KOPT-K1 (cell line): ENCODE measurements around the gene PXT1.
"Not testable (repeated sequence)": the region's sequence is repeated elsewhere in the genome, so short reads cannot be mapped to it uniquely, and the experiment has no call there.

ENCODE experiments used
- H3K27ac ChIP-seq: fragments of 200-600 bp; sonication (generic); 2 replicates; pipeline ENCODE4 v1.5.1; 2016; ENCODE audit warnings: antibody characterized with exemption, mild to moderate bottlenecking, low read depth, low read length; ENCODE audit not compliant: poor library complexity, severe bottlenecking
- H3K36me3 ChIP-seq: fragments of 200-600 bp; sonication (generic); 2 replicates; pipeline ENCODE4 v1.5.1; 2017; ENCODE audit warnings: antibody characterized with exemption, mild to moderate bottlenecking, low read length, moderate library complexity; ENCODE audit not compliant: insufficient read depth
- H3K9me3 ChIP-seq: fragments of 200-600 bp; sonication (generic); 2 replicates; pipeline ENCODE4 v1.5.1; 2017; ENCODE audit warnings: antibody characterized with exemption, low read length, mild to moderate bottlenecking; ENCODE audit not compliant: insufficient read depth, poor library complexity, severe bottlenecking

Gene PXT1, protein sequence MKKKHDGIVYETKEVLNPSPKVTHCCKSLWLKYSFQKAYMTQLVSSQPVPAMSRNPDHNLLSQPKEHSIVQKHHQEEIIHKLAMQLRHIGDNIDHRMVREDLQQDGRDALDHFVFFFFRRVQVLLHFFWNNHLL

DNA sequence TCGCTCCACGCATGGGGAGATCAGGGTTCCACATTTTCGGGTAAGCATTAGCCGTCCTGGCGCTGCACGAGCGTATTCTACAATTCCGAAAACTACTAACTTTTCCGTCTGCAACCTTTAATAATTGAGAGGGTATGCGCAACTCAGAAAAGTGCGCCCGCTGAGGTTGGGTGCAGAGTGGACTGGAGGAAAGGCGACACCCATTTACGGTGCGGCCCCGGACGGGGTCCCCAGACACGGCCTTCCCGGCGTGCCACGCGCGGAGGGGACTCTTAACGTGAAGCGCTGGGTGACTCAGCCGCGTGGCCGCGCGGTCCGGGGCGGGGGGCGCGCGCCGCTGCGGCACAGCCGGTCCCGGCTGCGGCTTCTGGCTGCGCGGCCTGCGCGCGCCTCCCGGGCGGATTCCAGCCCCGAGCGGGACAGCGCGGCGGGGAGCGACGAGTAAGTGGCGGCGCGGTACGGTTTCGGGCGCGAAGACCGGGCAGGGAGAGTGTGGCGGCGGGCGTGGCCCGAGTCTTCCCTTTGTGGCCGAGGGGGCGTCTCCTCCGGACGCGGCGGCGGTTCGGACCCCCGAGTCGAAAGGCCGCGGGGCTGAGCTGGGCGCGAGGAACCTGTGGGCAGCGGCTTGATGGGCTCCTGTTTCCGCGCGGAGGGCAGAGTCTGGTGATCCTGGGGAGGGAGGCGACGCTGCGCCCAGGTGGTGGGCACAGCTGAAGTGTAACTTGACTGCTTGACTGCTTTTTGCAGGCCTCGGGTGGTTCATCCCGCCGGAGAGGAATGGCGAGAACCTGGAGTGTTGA is at the start of gene PXT1, which contains the start of gene KCTD20:
TSS of gene PXT1 (minus strand) at position 184 of the 800 bp plus-strand sequence. CDS start 16,772 bp downstream, outside the sequence.
TSS of gene KCTD20 (plus strand) at position 330 of the 800 bp plus-strand sequence. CDS start 27,098 bp downstream, outside the sequence.
- peaks cover 3% of the 10 kb centered on the region; the same call in 1 of the 2 replicates for H3K36me3 ChIP-seq
- H3K27ac ChIP-seq = peak within 1 kb of the TSS; percentile 80

GRCh38 chr6:36492092-36492491 is 49.4 kb upstream of the PXT1 start:
- Histone ChIP-seq H3K27ac (no peak overlapping the region), H3K36me3 (peaks cover 88% of the 10 kb centered on the region), H3K9me3 (no peaks in the 10 kb centered on the region)

More for the DNA sequence above, at the start of gene PXT1, which contains the start of gene KCTD20:
- no peaks in the 10 kb centered on the region for H3K9me3 ChIP-seq

DNA sequence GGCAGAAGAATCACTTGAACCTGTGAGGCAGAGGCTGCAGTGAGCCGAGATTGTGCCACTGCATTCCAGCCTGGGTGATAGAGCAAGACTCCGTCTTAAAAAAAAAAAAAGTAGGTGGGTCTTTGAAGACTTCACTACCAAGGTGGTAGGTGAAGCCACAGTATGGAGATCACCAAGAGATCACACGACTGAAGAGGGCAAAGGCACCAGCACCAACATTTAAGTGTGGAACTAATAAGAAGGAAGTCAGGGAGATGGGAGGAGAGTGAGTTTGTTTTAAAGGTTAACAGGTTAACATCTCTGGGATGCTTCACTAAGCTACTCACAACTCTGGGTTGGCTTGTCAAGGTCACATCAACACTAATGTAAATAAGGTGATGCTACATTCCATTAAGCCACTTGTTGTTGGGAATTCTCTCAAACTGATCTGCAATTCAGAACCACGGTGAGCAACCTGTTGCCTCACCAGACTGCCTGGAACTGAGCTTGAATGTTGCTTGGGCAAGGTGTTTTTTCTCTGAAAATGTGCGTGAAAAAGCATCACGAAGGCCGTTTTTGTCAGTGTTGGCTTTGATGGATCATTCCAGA is 48.8 kb upstream of the PXT1 start:
- no peaks in the 10 kb centered on the region for H3K9me3 ChIP-seq
- H3K36me3 ChIP-seq = peaks cover 88% of the 10 kb centered on the region
- H3K27ac ChIP-seq = no peak overlapping the region

DNA sequence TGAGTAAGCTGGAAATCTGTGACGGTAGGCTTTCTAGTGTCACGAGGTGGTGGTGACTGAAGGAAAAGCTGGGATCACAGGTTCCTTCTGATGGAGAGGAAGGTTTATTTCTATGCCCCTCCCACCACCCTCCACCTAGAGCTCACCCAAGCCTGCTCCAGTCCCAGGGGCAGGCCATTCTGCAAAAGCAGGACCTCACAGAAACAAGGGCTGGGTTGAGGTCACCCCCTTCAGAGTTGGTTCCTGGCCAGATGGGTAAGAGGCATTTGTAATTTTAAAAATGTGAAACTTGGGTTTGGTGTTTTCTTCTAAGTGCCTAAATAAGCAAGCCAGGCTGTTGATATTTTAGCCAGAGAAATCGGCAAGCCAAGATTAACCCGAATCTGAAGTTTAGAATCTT is 46.8 kb upstream of the PXT1 start:
- Histone ChIP-seq H3K27ac (no peak overlapping the region), H3K36me3 (peaks cover 88% of the 10 kb centered on the region), H3K9me3 (no peaks in the 10 kb centered on the region)

- Histone ChIP-seq H3K36me3 (peaks cover 88% of the 10 kb centered on the region), H3K27ac (no peak overlapping the region), H3K9me3 (no peaks in the 10 kb centered on the region)
Measured at GRCh38 chr6:36488221-36488620, 45.6 kb upstream of the PXT1 start.

GRCh38 chr6:36487698-36488097 is 45.0 kb upstream of the PXT1 start:
- no peaks in the 10 kb centered on the region for H3K9me3 ChIP-seq
- H3K27ac ChIP-seq = no peak overlapping the region
- peaks cover 89% of the 10 kb centered on the region for H3K36me3 ChIP-seq

DNA sequence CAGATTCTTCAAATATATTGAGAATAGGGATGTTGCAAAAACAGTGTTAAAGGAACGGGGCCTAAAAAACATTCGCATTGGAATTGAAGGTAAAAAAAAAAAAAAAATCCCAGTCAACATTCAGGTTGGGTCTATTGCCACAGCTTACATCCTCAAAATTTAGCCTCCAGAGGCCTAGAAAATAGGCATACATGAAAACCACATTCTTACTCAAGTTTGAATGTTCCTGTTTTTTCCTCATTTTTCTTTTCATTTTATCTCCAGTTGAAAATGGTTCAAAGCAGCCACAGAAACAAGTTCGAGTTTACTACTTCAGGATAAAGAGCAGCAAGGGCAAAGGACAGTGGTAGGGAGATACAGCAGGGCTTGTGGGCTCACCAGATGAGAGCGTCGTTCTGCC is 42.1 kb upstream of the PXT1 start:
- peaks cover 97% of the 10 kb centered on the region for H3K36me3 ChIP-seq
- H3K27ac ChIP-seq = no peak overlapping the region
- no peaks in the 10 kb centered on the region for H3K9me3 ChIP-seq

GRCh38 chr6:36483326-36483725 is 40.7 kb upstream of the PXT1 start:
- not testable (repeated sequence) for H3K27ac ChIP-seq, H3K9me3 ChIP-seq
- H3K36me3 ChIP-seq = peaks cover 97% of the 10 kb centered on the region

GRCh38 chr6:36479256-36479655 is 36.6 kb upstream of the PXT1 start:
- Histone ChIP-seq H3K27ac (no peak overlapping the region), H3K36me3 (peaks cover 86% of the 10 kb centered on the region)

DNA sequence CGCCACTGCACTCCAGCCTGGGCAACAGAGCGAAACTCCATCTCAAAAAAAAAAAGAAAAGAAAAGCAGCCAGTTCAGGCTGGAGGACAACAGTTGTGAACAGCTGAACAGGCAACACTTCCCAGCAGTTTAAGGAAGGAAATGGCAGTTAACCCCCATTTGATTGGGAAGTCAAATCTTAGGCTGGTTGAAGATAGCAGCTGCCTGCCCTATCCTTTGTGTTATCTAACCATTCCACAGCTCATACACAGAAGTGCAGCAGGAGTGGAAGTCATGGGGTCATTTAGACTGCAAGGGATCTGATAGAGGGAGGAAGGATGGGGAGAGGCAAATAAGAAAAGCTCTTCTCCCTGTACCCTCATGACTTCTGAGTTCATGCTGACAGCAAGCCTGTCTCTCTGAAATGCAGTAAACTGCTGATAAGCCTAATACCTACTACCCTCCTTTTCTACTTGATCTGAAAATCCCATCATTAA is 35.4 kb upstream of the PXT1 start:
- Histone ChIP-seq H3K9me3 (no peaks in the 10 kb centered on the region), H3K27ac (no peak overlapping the region), H3K36me3 (peaks cover 80% of the 10 kb centered on the region)

More at GRCh38 chr6:36479256-36479655, 36.6 kb upstream of the PXT1 start:
- H3K9me3 ChIP-seq = no peaks in the 10 kb centered on the region

DNA sequence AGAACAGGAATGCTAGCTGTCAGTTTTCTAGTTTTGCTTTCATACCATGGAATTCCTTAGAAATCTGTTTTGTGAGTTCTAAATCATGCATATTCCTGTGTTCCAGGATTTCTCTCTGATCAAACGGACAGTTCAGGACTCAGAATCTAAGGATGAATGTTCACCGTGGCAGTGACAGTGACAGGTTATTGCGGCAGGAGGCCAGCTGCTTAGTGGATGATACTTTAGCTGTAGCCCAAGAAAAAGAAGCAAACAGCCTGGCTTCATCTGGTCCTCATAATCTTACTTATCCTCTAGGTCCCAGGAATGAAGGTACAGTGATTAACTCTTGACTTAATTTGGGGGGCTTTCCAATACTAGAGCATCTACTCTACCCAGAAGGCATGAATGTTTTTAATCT is 27.3 kb upstream of the PXT1 start:
- Histone ChIP-seq H3K9me3 (no peaks in the 10 kb centered on the region), H3K27ac (no peak overlapping the region), H3K36me3 (peaks cover 40% of the 10 kb centered on the region)

- H3K36me3 ChIP-seq = peaks cover 33% of the 10 kb centered on the region
Measured at GRCh38 chr6:36469148-36469661, 26.6 kb upstream of the PXT1 start.

DNA sequence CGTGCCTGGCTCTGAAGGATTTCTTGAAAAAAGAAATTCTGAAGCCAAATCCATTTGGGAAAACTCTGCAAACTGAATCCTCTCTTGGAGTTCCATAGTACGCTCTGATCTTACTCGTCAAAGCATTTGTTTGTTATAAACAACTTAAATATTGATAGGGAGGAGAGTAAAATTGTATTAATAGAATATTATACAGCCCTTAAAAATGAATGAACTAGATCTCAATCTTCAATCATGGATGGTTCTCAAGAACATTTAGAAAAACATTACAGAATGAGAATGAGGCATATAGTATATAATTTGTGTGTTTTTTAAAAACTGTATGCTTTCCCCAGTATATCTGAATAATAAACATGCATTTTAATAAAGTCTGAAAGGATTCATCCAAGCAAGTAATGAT is 25.0 kb upstream of the PXT1 start:
- peaks cover 27% of the 10 kb centered on the region for H3K36me3 ChIP-seq
- H3K27ac ChIP-seq = no peak overlapping the region
- no peaks in the 10 kb centered on the region for H3K9me3 ChIP-seq

More at GRCh38 chr6:36469148-36469661, 26.6 kb upstream of the PXT1 start:
- Histone ChIP-seq H3K9me3 (no peaks in the 10 kb centered on the region), H3K27ac (no peak overlapping the region)

DNA sequence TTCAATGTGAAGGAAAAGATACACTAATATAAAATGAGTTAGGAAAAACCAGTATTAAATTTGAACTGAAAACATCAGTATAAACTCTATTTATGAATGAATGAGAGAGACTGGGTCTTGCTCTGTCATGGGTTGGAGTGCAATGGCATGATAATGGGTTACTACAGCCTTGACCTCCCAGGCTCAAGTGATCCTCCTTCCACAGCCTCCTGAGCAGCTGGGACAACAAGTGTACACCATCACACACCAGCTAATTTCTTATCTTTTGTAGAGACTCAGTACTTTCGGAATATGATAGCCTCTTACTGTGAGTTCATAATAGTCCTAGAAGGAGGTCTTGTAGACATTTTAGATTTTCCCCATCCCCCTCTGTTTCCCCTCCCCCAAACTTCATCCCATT is 21.6 kb upstream of the PXT1 start:
- Histone ChIP-seq H3K36me3 (no peaks in the 10 kb centered on the region), H3K9me3 (no peaks in the 10 kb centered on the region), H3K27ac (no peak overlapping the region)

- no peaks in the 10 kb centered on the region for H3K36me3 ChIP-seq
- no peaks in the 10 kb centered on the region for H3K9me3 ChIP-seq
- no peak overlapping the region for H3K27ac ChIP-seq
Measured at GRCh38 chr6:36463676-36464075, 21.0 kb upstream of the PXT1 start.
